Measurements from ENCODE around the gene NHS. TPM values are rescaled to one million over a fixed set of nuclear protein-coding genes. Genes with fewer than 3 reads are reported as not detected.

The NHS gene
- total and polyA plus RNA-seq, 8 donors, result 0.19 to 1.7 (median 0.54) TPM

GRCh38 chrX:17767734-17768133 lies 392.7 kb downstream of the NHS start:
- no peak for TF ChIP-seq CTCF (IDR thresholded peaks at IDR 0.05)
- 22 to 36% methylated on average over 1 of the region's 1 CpG for WGBS, 2 donors
- intact Hi-C loops (cut with DNase I), result no loop called here
- no peak for FAIRE-seq
- ATAC-seq, result no peak
- Histone ChIP-seq H3K27ac (no peak overlapping the region), H3K36me3 (no peaks in the 10 kb centered on the region), H3K4me1 (no peaks in the 10 kb centered on the region), H3K9me3 (no peaks in the 10 kb centered on the region), H3K27me3 (peaks cover 0 to 3% (median 0%) of the 10 kb centered on the region in 4 donors), H3K4me3 (no peak overlapping the region)
- DNase-seq, result no peak

- intact Hi-C loops (cut with DNase I), result no loop called here
- Histone ChIP-seq H3K27ac (no peak overlapping the region), H3K4me3 (no peak overlapping the region), H3K27me3 (peaks cover 0 to 5% (median 2%) of the 10 kb centered on the region in 4 donors), H3K4me1 (no peaks in the 10 kb centered on the region), H3K9me3 (no peaks in the 10 kb centered on the region), H3K36me3 (no peaks in the 10 kb centered on the region)
- TF ChIP-seq CTCF (IDR thresholded peaks at IDR 0.05), result no peak
- DNase-seq (peak in 1 of 6 donors; percentile 25), ATAC-seq (no peak), FAIRE-seq (no peak)
- 36 to 41% methylated on average over 5 of the region's 5 CpGs for WGBS, 2 donors
These were observed 394.0 kb downstream of the NHS start for GRCh38 chrX:17768997-17769396.

GRCh38 chrX:17769701-17770269 lies 394.8 kb downstream of the NHS start:
- no peak for ATAC-seq
- H3K27me3 ChIP-seq, result peaks cover 0 to 7% (median 2%) of the 10 kb centered on the region in 4 donors
- no peak for TF ChIP-seq CTCF (IDR thresholded peaks at IDR 0.05)
- H3K4me3 ChIP-seq, result no peak overlapping the region
- DNase-seq, result no peak
- no peak for FAIRE-seq
- 49 to 57% methylated on average over 3 of the region's 3 CpGs for WGBS, 2 donors
- no peaks in the 10 kb centered on the region for H3K9me3 ChIP-seq
- intact Hi-C loops (cut with DNase I), result no loop called here
- no peaks in the 10 kb centered on the region for H3K4me1 ChIP-seq
- no peaks in the 10 kb centered on the region for H3K36me3 ChIP-seq
- H3K27ac ChIP-seq, result no peak overlapping the region

- DNase-seq (no peak), FAIRE-seq (no peak), ATAC-seq (no peak)
- H3K4me3 ChIP-seq, result no peak overlapping the region
- peaks cover 0 to 7% (median 2%) of the 10 kb centered on the region in 4 donors for H3K27me3 ChIP-seq
- no peaks in the 10 kb centered on the region for H3K36me3 ChIP-seq
- H3K27ac ChIP-seq, result no peak overlapping the region
- H3K9me3 ChIP-seq, result no peaks in the 10 kb centered on the region
- intact Hi-C loops (cut with DNase I), result no loop called here
- 61 to 66% methylated on average over 8 of the region's 8 CpGs for WGBS, 2 donors
- TF ChIP-seq CTCF (IDR thresholded peaks at IDR 0.05), result no peak
- H3K4me1 ChIP-seq, result no peaks in the 10 kb centered on the region
These were observed 398.3 kb downstream of the NHS start for GRCh38 chrX:17773221-17773876.

- intact Hi-C loops (cut with DNase I), result no loop called here
- Histone ChIP-seq H3K4me1 (no peaks in the 10 kb centered on the region), H3K36me3 (no peaks in the 10 kb centered on the region), H3K4me3 (no peak overlapping the region), H3K9me3 (no peaks in the 10 kb centered on the region), H3K27me3 (peaks cover 0 to 7% (median 2%) of the 10 kb centered on the region in 4 donors), H3K27ac (no peak overlapping the region)
- ATAC-seq (no peak), DNase-seq (no peak), FAIRE-seq (no peak)
- TF ChIP-seq CTCF (IDR thresholded peaks at IDR 0.05), result no peak
- WGBS, 2 donors, result 68 to 76% methylated on average over 1 of the region's 1 CpG
These were observed 399.1 kb downstream of the NHS start for GRCh38 chrX:17774053-17774452.

All from pancreas (tissue), 10 donors.